Ectodermal cell (in vitro differentiated cells): ENCODE measurements around the gene TSHZ1.

ENCODE experiments used
- H3K27ac ChIP-seq: 2 replicates; pipeline ENCODE4 v1.7.0; 2013; ENCODE audit warnings: mild to moderate bottlenecking, low read depth, low read length; ENCODE audit not compliant: insufficient read depth, poor library complexity, severe bottlenecking
- H3K27me3 ChIP-seq: 2 replicates; pipeline ENCODE4 v1.7.0; 2013; ENCODE audit warnings: mild to moderate bottlenecking, low read length; ENCODE audit not compliant: insufficient read depth, control insufficient read depth, poor library complexity, severe bottlenecking
- H3K36me3 ChIP-seq: one replicate; pipeline ENCODE4 v1.7.0; 2013; ENCODE audit warnings: low read length; ENCODE audit not compliant: control insufficient read depth, insufficient read depth
- H3K4me1 ChIP-seq: one replicate; pipeline ENCODE4 v1.7.0; 2013; ENCODE audit warnings: low read length; ENCODE audit not compliant: control insufficient read depth, insufficient read depth
- H3K4me3 ChIP-seq: 2 replicates; pipeline ENCODE4 v1.7.0; 2013; ENCODE audit warnings: low read depth, low read length, control low read depth; ENCODE audit not compliant: insufficient read depth
- H3K9me3 ChIP-seq: 2 replicates; pipeline ENCODE4 v1.7.0; 2013; ENCODE audit warnings: mild to moderate bottlenecking, low read length, moderate library complexity; ENCODE audit not compliant: control insufficient read depth
- WGBS, 2 experiments: methylation state at CpG; one replicate each; pipeline ENCODE4 v1.1.7; 2013; ENCODE audit warnings: missing lambda C conversion rate in 2 of 2; 5-methylcytosine and 5-hydroxymethylcytosine counted together

The TSHZ1 gene

DNA sequence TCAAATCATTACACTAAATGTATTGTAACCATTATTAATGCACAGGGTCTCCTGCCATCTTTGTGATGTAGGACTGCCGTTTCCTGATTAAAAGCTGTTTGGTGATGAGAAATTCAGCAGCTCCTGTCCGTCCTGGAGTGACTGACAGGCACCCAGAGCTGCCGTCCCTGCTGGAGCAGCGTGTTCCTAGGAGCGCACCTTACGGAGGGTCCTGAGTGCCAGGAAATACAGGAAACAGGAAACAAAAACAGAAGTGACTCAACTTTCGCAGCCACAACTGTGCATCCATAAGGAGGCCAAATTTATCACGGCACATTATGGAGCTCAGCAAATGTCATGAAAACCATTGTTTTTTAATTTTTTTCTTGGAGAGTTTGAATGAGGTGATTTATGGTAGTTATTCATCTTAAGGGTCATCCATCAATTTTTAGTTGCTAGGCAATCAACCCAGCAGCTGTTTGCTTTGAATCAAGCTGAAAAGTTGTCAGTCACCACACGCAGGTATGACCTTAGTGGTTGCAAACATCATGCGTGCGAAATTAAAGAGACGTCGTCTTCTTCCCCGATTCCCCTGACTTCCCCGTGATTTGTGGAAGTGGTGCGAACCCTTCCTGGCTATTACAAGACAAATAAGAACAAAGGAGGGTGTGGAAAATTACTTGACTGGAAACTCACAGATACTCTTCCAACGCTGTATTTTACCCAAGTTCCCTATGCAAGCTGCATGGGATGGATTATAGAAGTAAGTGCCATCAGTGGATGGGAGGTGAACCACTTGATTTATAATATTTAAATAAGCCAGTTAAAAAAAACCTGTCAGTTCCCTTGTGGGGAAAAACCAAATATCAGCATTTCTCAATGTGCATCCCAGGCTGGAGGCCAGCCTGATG, 19.8 kb downstream of the TSHZ1 start:
- Histone ChIP-seq H3K4me1 (peaks cover 15% of the 10 kb centered on the region), H3K4me3 (no peak overlapping the region), H3K27ac (no peak overlapping the region), H3K9me3 (no peaks in the 10 kb centered on the region), H3K27me3 (no peaks in the 10 kb centered on the region), H3K36me3 (no peaks in the 10 kb centered on the region)
- 94 to 95% methylated on average over 17 of the region's 17 CpGs for WGBS, 2 experiments

DNA sequence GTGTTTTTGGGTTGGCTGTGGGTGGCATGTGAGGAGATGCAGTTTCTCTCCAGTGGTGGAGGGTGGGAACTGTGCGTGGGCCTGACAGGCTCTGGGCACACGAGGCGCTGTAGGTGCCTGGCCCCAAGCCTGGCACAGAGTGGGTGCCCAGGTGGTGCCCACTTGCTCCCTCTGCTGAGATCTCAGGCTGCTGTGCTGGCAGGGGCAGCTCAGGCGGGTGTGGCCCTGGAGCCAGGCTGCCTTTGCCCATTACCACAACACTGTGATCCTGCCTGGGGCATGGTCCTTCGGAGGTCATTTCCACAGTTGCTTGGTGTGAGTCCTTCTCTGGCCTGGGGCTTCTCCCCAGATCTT, 20.4 kb downstream of the TSHZ1 start:
- no peaks in the 10 kb centered on the region for H3K36me3 ChIP-seq
- no peak overlapping the region for H3K4me3 ChIP-seq
- no peak overlapping the region for H3K27ac ChIP-seq
- H3K4me1 ChIP-seq: peaks cover 15% of the 10 kb centered on the region
- H3K9me3 ChIP-seq: no peaks in the 10 kb centered on the region
- WGBS, 2 experiments: 92 to 94% methylated on average over 5 of the region's 5 CpGs
- H3K27me3 ChIP-seq: no peaks in the 10 kb centered on the region

DNA sequence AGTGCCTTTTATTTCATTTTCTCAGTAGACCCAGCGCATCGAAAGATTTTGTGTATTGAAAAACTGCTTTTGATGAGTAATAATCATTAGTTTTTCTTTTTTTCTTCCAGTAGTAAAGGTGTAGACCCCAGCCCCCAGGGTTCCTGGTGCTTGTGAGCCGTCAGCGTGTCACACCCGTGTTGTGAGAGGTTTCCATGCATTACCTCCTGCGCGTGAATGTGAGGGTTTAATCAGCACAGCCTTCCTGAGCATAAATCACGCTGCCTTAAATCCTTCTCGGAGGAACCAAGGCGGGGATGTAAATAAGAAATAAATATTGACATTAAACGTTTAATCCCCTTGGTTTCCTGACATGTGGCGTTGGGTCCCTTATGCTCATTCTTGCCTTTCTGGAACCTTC, 24.3 kb downstream of the TSHZ1 start:
- Histone ChIP-seq H3K4me1 (no peaks in the 10 kb centered on the region), H3K9me3 (no peaks in the 10 kb centered on the region), H3K27me3 (no peaks in the 10 kb centered on the region), H3K27ac (no peak overlapping the region), H3K36me3 (no peaks in the 10 kb centered on the region), H3K4me3 (no peak overlapping the region)
- WGBS, 2 experiments: 94 to 98% methylated on average over 12 of the region's 12 CpGs

DNA sequence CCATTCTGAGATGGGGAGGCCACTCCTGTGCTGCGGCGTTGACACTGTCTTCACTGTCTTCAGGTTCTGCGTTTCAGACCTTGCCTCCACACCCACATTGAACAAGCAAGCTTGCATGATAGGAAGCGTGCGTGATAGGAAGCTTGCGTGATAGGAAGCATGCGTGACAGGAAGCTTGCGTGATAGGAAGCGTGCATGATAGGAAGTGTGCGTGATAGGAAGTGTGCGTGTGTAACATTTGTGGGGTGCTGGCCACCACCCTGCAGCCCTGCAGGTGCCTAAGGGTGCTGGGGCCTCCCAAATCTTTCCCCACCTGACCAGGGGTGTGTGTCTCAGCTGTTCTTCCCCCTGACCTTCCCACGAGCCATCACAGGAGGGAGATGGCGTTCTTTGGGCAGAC, 25.3 kb downstream of the TSHZ1 start:
- H3K27ac ChIP-seq: no peak overlapping the region
- WGBS, 2 experiments: 94 to 96% methylated on average over 13 of the region's 13 CpGs
- H3K36me3 ChIP-seq: no peaks in the 10 kb centered on the region
- no peak overlapping the region for H3K4me3 ChIP-seq
- H3K27me3 ChIP-seq: no peaks in the 10 kb centered on the region
- H3K9me3 ChIP-seq: no peaks in the 10 kb centered on the region
- no peaks in the 10 kb centered on the region for H3K4me1 ChIP-seq

DNA sequence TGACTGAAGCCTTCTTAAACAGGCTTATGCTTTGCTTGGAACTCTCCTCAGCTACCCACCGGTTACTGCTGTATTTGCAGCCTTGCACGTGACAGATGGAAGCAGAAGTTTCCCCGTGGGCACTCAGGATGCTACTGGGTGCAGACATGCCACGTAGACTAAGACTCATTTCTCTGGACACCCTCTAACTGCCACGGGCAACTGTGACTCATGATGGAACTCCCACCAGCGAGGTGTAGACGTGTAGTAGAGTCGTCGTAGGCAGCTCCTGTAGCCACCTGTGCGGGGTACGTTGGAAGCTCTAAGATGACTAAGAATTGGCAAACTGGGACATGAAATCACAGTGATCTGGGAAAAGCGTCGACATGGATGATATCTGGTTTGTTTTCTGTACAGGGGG, 27.5 kb downstream of the TSHZ1 start:
- 94 to 95% methylated on average over 13 of the region's 13 CpGs for WGBS, 2 experiments
- Histone ChIP-seq H3K27ac (no peak overlapping the region), H3K4me3 (no peak overlapping the region)

DNA sequence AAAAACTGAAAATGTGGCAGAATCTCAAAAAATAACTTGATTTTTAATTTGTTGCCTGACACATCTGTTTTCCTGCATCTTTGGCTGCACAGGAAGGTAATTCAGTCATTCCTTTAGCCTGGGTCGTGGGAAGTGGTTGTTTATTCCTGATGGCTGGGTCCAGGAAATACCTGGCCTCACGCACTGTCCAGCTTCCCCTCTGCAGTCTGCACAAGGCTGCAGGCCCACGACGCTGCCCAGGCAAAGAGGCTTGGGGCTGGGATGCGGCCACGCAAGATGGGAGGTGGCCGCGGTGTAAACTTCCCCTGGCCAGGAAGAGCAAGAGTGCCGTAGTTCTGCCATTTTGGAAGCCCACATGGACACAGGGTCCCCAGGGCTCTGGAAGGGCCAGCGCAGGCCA, 28.2 kb downstream of the TSHZ1 start:
- Histone ChIP-seq H3K27ac (no peak overlapping the region), H3K36me3 (no peaks in the 10 kb centered on the region), H3K27me3 (no peaks in the 10 kb centered on the region), H3K4me3 (no peak overlapping the region), H3K9me3 (no peaks in the 10 kb centered on the region), H3K4me1 (no peaks in the 10 kb centered on the region)
- 96% methylated on average over 10 of the region's 10 CpGs for WGBS, 2 experiments

More for the DNA sequence above, 27.5 kb downstream of the TSHZ1 start:
- no peaks in the 10 kb centered on the region for H3K36me3 ChIP-seq
- no peaks in the 10 kb centered on the region for H3K9me3 ChIP-seq
- no peaks in the 10 kb centered on the region for H3K27me3 ChIP-seq
- H3K4me1 ChIP-seq: no peaks in the 10 kb centered on the region

DNA sequence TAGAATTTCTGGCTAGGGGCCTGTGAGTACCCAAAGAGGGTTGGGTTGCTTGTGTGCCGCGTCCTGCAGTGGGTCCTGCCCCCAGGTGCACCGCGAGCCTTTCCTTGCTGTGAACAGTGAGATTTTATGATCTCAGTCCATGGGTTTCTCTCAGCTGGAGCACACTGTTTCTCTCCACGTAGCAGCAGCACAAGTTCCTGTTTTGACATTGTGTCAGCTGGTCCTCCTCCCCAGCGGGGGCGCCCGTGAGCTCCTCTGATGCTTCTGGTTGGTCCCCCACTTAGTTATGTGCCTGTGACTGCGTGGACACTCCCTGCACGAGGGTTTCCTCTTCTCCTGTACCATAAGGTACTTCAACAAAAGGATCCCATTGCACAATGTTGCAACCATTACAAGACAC, 29.8 kb downstream of the TSHZ1 start:
- Histone ChIP-seq H3K27me3 (no peaks in the 10 kb centered on the region), H3K27ac (no peak overlapping the region), H3K36me3 (no peaks in the 10 kb centered on the region), H3K4me3 (no peak overlapping the region), H3K4me1 (no peaks in the 10 kb centered on the region), H3K9me3 (no peaks in the 10 kb centered on the region)
- WGBS, 2 experiments: 93 to 94% methylated on average over 10 of the region's 10 CpGs

DNA sequence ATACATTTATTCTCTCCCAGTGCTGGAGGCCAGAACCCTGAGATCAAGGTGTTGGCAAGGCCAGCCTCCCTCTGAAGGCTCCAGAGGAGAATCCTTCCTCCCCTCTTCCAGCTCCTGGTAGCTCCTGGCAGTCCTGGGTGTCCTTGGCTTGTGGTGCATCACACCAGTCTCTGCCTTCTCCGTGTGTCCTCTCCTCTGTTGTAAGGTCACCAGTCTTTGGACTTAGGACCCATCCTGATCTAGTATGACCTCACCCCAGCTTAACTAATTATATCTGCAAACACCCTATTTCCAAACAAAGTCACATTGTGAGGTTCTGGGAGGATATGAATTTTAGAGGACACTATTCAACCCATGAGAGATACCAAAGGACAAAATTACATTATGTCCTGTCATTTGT, 31.1 kb downstream of the TSHZ1 start:
- no peak overlapping the region for H3K27ac ChIP-seq
- no peaks in the 10 kb centered on the region for H3K27me3 ChIP-seq
- no peaks in the 10 kb centered on the region for H3K36me3 ChIP-seq
- no peaks in the 10 kb centered on the region for H3K4me1 ChIP-seq
- H3K4me3 ChIP-seq: no peak overlapping the region
- H3K9me3 ChIP-seq: no peaks in the 10 kb centered on the region
- WGBS, 2 experiments: 87 to 89% methylated on average over 1 of the region's 1 CpG

DNA sequence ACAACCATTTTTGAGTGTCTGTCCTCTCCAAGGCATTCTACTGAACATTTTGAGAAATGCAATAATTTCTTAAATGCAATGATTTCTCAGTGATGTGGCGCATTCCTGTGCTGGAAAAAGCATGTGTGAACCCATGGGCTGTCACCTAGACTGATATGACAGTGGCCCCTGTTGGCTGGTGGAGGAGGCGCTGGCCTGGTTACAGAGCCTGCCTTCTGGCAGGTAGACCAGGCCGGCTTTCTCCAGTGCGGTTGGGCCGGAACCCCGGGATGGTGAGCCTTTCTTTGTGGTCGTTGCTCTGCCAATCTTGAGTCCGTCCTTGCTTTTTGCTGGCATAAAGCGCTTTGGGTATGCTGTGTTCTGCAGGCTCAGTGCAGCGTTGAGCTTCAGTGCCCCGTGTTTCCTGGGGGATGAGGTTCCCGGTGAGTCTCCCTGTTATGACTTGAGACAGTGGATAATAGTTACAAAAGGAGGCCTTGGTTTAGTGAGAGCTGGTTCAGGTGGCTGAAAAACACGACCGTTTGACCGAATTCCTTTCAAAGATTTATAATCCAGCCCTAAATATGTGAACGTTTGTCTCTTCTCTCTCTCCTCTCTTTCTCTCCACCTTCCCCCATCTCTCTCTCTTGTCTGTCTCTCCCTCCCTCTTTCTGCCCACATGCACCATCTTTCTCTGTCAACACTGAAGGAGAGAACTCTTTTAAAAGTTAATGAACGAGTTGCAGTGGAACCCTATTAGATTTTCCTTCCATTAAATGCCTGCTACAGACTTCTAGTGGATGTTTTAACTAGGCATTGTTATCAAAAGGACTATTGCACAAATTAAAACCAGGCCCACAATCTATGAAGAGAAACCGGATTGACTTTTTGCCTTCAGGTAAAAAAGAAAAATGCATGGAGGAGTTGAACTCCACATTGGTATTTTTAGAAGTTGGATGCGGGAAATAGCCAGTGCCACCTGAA, 34.0 kb downstream of the TSHZ1 start:
- Histone ChIP-seq H3K27me3 (no peaks in the 10 kb centered on the region), H3K36me3 (no peaks in the 10 kb centered on the region), H3K9me3 (no peaks in the 10 kb centered on the region), H3K4me1 (no peaks in the 10 kb centered on the region), H3K27ac (no peak overlapping the region), H3K4me3 (no peak overlapping the region)
- 87 to 89% methylated on average over 19 of the region's 19 CpGs for WGBS, 2 experiments
